OCI-LY7 (cell line): ENCODE data around the gene MAN1A1. TPM values are rescaled to one million over a fixed set of nuclear protein-coding genes. Genes with fewer than 3 reads are reported as not detected.

Source experiments
- BruUV-seq: library from RNA; stranded (reverse); fragments of 400-500 nt; replicated peaks from 2 replicates; lab custom pipeline; 2021; lab: Mats Ljungman, UMichigan
- CTCF ChIA-PET: fragments of 300-600 bp; sonication (Branson Sonifier 250); formaldehyde crosslinking; loops from one replicate; lab custom pipeline; 2022; ENCODE audit warnings: antibody characterized with exemption; ENCODE audit not compliant: unreplicated experiment; lab: Charles Lee
- POLR2A ChIA-PET: fragments of 300-600 bp; sonication (Branson Sonifier 250); formaldehyde crosslinking; loops from one replicate; lab custom pipeline; 2022; ENCODE audit warnings: antibody characterized with exemption; lab: Charles Lee
- DNase-seq: peaks from one replicate; pipeline ENCODE4 v3.0.0-alpha.2; 2015; ENCODE audit warnings: low spot score
- H2AFZ ChIP-seq: fragments of 200-600 bp; sonication (generic), shearing (Covaris generic); 2 replicates; pipeline ENCODE4 v1.6.1; 2014; ENCODE audit warnings: mild to moderate bottlenecking, antibody characterized with exemption, low read length, moderate library complexity
- H3K27ac ChIP-seq: fragments of 200-600 bp; sonication (generic); 2 replicates; pipeline ENCODE4 v1.5.1; 2014; ENCODE audit warnings: mixed run types, low read depth, mild to moderate bottlenecking, moderate library complexity, low read length, inconsistent platforms; ENCODE audit not compliant: poor library complexity, severe bottlenecking
- H3K36me3 ChIP-seq: fragments of 200-600 bp; sonication (generic); 2 replicates; pipeline ENCODE4 v1.6.1; 2014; ENCODE audit warnings: mild to moderate bottlenecking, antibody characterized with exemption, low read length, moderate library complexity, mixed read lengths; ENCODE audit not compliant: insufficient read depth
- H3K4me1 ChIP-seq: fragments of 200-600 bp; sonication (generic); 2 replicates; pipeline ENCODE4 v1.5.1; 2014; ENCODE audit warnings: mild to moderate bottlenecking, low read length; ENCODE audit not compliant: insufficient read depth, poor library complexity, severe bottlenecking
- H3K4me2 ChIP-seq: fragments of 200-600 bp; sonication (generic); 2 replicates; pipeline ENCODE4 v1.6.1; 2014; ENCODE audit warnings: mild to moderate bottlenecking, low read length
- H3K4me3 ChIP-seq: fragments of 200-600 bp; sonication (generic); 2 replicates; pipeline ENCODE4 v1.5.1; 2014; ENCODE audit warnings: mild to moderate bottlenecking, low read depth, low read length; ENCODE audit not compliant: poor library complexity, severe bottlenecking
- H3K79me2 ChIP-seq: fragments of 200-600 bp; sonication (generic); 2 replicates; pipeline ENCODE4 v1.6.1; 2016; ENCODE audit warnings: low read depth, mild to moderate bottlenecking, low read length, moderate library complexity, mixed read lengths; ENCODE audit not compliant: insufficient read depth
- H3K9me2 ChIP-seq: fragments of 200-600 bp; sonication (generic); 2 replicates; pipeline ENCODE4 v1.6.1; 2016; ENCODE audit warnings: mild to moderate bottlenecking, low read length, mixed read lengths; ENCODE audit not compliant: insufficient read depth
- H3K9me3 ChIP-seq: fragments of 200-600 bp; sonication (generic); 2 replicates; pipeline ENCODE4 v1.6.1; 2014; ENCODE audit warnings: mild to moderate bottlenecking, mixed run types, low read length, mixed read lengths
- H4K20me1 ChIP-seq: fragments of 200-600 bp; sonication (generic); 2 replicates; pipeline ENCODE4 v1.6.1; 2014; ENCODE audit warnings: mild to moderate bottlenecking, antibody characterized with exemption, low read length, moderate library complexity, mixed read lengths; ENCODE audit not compliant: insufficient read depth
- CTCF ChIP-seq: fragments of 200-600 bp; sonication (generic); conservative IDR thresholded peaks from 2 replicates; pipeline ENCODE4 v1.5.1; 2014; ENCODE audit warnings: mild to moderate bottlenecking, antibody characterized with exemption, low read length, moderate library complexity, mixed read lengths
- EZH2phosphoT487 ChIP-seq: fragments of 200-600 bp; sonication (generic); IDR thresholded peaks from 2 replicates; pipeline ENCODE4 v1.6.1; 2018; ENCODE audit warnings: low read depth, borderline replicate concordance, mild to moderate bottlenecking, mixed run types, antibody characterized with exemption, low read length, moderate library complexity, mixed read lengths
- intact Hi-C: fragments of 100-400 bp; cut with micrococcal nuclease; formaldehyde crosslinking; loops from one replicate; pipeline ENCODE4 v1.10.0; 2022; ENCODE audit not compliant: unreplicated experiment
- total RNA-seq, 2 experiments: library from RNA; depleted of rRNA in 1 of 2; stranded (reverse); fragments of >200 nt in 1 of 2; shearing (Covaris generic) in 1 of 2; gene quantifications; 2 replicates each; pipeline ENCODE4 v1.2.3, GENCODE V29; 2014 to 2022

Gene MAN1A1
- total RNA-seq, 2 experiments from 2014 or later, result 72.4 to 74.3 TPM

DNA sequence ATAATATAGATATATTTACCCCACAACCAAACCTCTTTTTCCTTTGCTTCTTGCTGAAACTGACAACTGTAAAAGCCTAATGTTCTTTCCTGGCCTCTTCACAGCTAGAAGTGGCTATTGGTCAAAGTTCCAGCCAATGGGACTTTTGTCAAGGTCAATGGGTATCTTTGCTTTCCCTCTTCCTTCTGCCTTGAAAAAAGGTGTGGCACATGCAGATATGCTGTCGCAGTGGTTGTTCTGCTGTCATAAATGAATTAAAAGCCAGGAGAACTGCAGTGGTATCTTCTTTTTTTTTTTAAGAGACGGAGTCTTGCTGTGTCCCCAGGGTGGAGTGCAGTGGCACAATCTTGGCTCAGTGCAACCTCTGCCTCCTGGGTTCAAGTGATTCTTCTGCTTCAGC is 29.9 kb downstream of the MAN1A1 start:
- H3K79me2 ChIP-seq, result peaks cover 100% of the 10 kb centered on the region
- H3K27ac ChIP-seq, result no peak overlapping the region
- no peak overlapping the region for H3K4me3 ChIP-seq
- peaks cover 35% of the 10 kb centered on the region for H4K20me1 ChIP-seq
- H3K36me3 ChIP-seq, result peaks cover 100% of the 10 kb centered on the region
- no peak for DNase-seq
- ChIA-PET POLR2A (interaction anchor here (0.7 to 0.9 kb wide), 2 partner anchors 19 to 459 kb away, joined by 3 to 5 read pairs; no protein-coding TSS in a partner anchor), CTCF (no interaction called here)
- intact Hi-C loops, result no loop called here
- BruUV-seq, result no TSS peak
- no peak overlapping the region for H3K4me2 ChIP-seq
- H3K9me3 ChIP-seq, result no peaks in the 10 kb centered on the region
- no peak for TF ChIP-seq CTCF
- no peak for TF ChIP-seq EZH2phosphoT487
- no peaks in the 10 kb centered on the region for H3K9me2 ChIP-seq
- no peak overlapping the region for H2AFZ ChIP-seq
- peaks cover 13% of the 10 kb centered on the region for H3K4me1 ChIP-seq

DNA sequence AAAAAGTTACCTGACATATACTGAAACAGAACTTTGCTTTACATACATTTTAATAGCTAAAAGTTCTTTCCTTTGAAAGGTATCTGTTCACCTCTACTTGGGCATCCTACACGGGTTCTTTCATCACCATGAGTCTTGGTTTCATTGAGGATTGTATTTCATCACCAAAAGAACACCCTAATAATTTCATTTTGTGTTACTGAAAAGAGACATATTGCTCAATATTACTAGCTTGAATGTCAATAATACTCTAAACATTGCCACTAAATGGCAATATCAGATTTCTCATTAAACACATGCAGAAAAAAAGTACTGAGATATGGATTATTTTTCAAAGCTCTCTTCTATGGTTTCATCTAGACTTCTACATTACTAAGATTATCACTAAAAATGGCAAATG is 30.8 kb downstream of the MAN1A1 start:
- no peaks in the 10 kb centered on the region for H3K9me2 ChIP-seq
- peaks cover 100% of the 10 kb centered on the region for H3K79me2 ChIP-seq
- ChIA-PET POLR2A (interaction anchor here (0.7 to 0.8 kb wide), 2 partner anchors 15 to 458 kb away, joined by 3 to 5 read pairs; no protein-coding TSS in a partner anchor), CTCF (interaction anchor here (1.0 kb wide), 1 partner anchor 15 kb away, joined by 3 read pairs; no protein-coding TSS in a partner anchor)
- no peak overlapping the region for H3K4me2 ChIP-seq
- no TSS peak for BruUV-seq
- H2AFZ ChIP-seq, result no peak overlapping the region
- no peak overlapping the region for H3K27ac ChIP-seq
- intact Hi-C loops, result no loop called here
- peaks cover 100% of the 10 kb centered on the region for H3K36me3 ChIP-seq
- peaks cover 23% of the 10 kb centered on the region for H3K4me1 ChIP-seq
- H3K9me3 ChIP-seq, result no peaks in the 10 kb centered on the region
- H4K20me1 ChIP-seq, result peaks cover 44% of the 10 kb centered on the region
- TF ChIP-seq CTCF, result no peak
- no peak for TF ChIP-seq EZH2phosphoT487
- DNase-seq, result no peak
- H3K4me3 ChIP-seq, result no peak overlapping the region

DNA sequence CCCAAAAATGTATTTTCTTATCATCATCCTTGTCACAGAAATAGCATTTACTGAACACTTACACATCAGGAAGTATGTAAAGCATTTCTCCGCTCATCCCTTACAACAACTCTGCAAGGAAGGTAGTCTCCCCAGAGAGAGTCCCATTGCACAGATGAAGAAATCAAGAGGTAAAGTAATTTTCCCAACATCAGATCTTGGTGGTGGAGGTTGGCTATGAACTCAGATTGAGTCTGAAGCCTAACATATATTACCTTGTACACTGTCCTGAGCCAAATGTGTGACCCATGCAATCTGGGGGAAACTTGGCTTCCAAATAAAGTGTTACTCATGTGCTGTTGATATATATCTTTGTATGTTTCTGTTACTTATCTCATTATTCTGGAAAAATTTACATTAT is 31.4 kb downstream of the MAN1A1 start:
- no peak for DNase-seq
- Histone ChIP-seq H3K9me2 (no peaks in the 10 kb centered on the region), H2AFZ (no peak overlapping the region), H3K4me1 (peaks cover 28% of the 10 kb centered on the region), H3K4me3 (no peak overlapping the region), H3K4me2 (no peak overlapping the region), H3K27ac (no peak overlapping the region), H3K79me2 (peaks cover 100% of the 10 kb centered on the region), H4K20me1 (peaks cover 46% of the 10 kb centered on the region), H3K9me3 (no peaks in the 10 kb centered on the region), H3K36me3 (peaks cover 100% of the 10 kb centered on the region)
- BruUV-seq, result no TSS peak
- ChIA-PET CTCF (interaction anchor here (1.0 kb wide), 1 partner anchor 15 kb away, joined by 3 read pairs; no protein-coding TSS in a partner anchor), POLR2A (no interaction called here)
- TF ChIP-seq EZH2phosphoT487, result no peak
- no peak for TF ChIP-seq CTCF
- intact Hi-C loops, result no loop called here
